H1 (cell line): ENCODE results near the gene IARS2. TPM values are rescaled to one million over a fixed set of nuclear protein-coding genes. Genes with fewer than 3 reads are reported as not detected.

ENCODE experiments used
- CTCF ChIA-PET: fragments of 300-600 bp; sonication (Branson Sonifier 250); formaldehyde crosslinking; loops from one replicate; lab custom pipeline; 2021; ENCODE audit not compliant: partially characterized antibody; lab: Charles Lee
- POLR2A ChIA-PET: fragments of 300-600 bp; sonication (Branson Sonifier 250); formaldehyde crosslinking; loops from one replicate; lab custom pipeline; 2021; ENCODE audit warnings: inconsistent platforms; ENCODE audit not compliant: partially characterized antibody; lab: Charles Lee
- DNase-seq, 2 experiments: peaks; one replicate each; pipeline versions ENCODE4 v3.0.0 to v3.0.0-alpha.2; 2010 to 2022; ENCODE audit warnings: low spot score in 2 of 2, low read depth in 1 of 2, mixed read lengths in 1 of 2
- FAIRE-seq: peaks from 2 replicates; lab custom pipeline; 2011; peaks lifted over from hg19 to GRCh38; lab: Jason Lieb, UNC
- H2AFZ ChIP-seq: 2 replicates; pipeline ENCODE4 v1.8.1; 2012; ENCODE audit warnings: low read length, inconsistent platforms
- H2AK5ac ChIP-seq: 2 replicates; pipeline ENCODE4 v1.6.1; 2013; ENCODE audit warnings: low read depth, low read length
- H2BK120ac ChIP-seq: replicated peaks from 2 replicates; pipeline ENCODE3; 2013; ENCODE audit warnings: low read depth, low read length, inconsistent platforms
- H2BK12ac ChIP-seq: 2 replicates; pipeline ENCODE4 v1.6.1; 2013; ENCODE audit warnings: low read depth, low read length
- H2BK15ac ChIP-seq: 2 replicates; pipeline ENCODE4 v1.6.1; 2013; ENCODE audit warnings: low read length
- H2BK20ac ChIP-seq: 2 replicates; pipeline ENCODE4 v1.6.1; 2013; ENCODE audit warnings: low read length
- H2BK5ac ChIP-seq: 2 replicates; pipeline ENCODE4 v1.6.1; 2013; ENCODE audit warnings: low read depth, low read length
- H3K14ac ChIP-seq: 2 replicates; pipeline ENCODE4 v1.6.1; 2013; ENCODE audit warnings: inconsistent platforms; ENCODE audit not compliant: insufficient read length
- H3K18ac ChIP-seq: 2 replicates; pipeline ENCODE4 v1.6.1; 2013; ENCODE audit warnings: low read length; ENCODE audit errors: extremely low read depth
- H3K23ac ChIP-seq: 2 replicates; pipeline ENCODE4 v1.6.1; 2013; ENCODE audit warnings: inconsistent platforms; ENCODE audit not compliant: insufficient read length
- H3K23me2 ChIP-seq: 2 replicates; pipeline ENCODE4 v1.6.1; 2013; ENCODE audit warnings: low read depth, low read length
- H3K27ac ChIP-seq: 2 replicates; pipeline ENCODE4 v1.6.1; 2011; ENCODE audit warnings: low read depth, low read length, inconsistent platforms
- H3K27me3 ChIP-seq, 4 experiments: replicated peaks in 1 of 4; 1 replicate in 1 of 4; 2 replicates in 3 of 4; pipeline versions ENCODE4 v1.6.1 to v1.8.1; 2011 to 2013; ENCODE audit warnings: low read length in 3 of 4, mild to moderate bottlenecking in 3 of 4, inconsistent platforms in 2 of 4, mixed read lengths in 2 of 4, moderate library complexity in 1 of 4; ENCODE audit not compliant: control insufficient read depth in 3 of 4, insufficient read depth in 3 of 4; ENCODE audit errors: extremely low read depth in 1 of 4
- H3K36me3 ChIP-seq, 4 experiments: 2 replicates each; pipeline versions ENCODE4 v1.6.1 to v1.8.1; 2011 to 2013; ENCODE audit warnings: mild to moderate bottlenecking in 4 of 4, low read length in 3 of 4, moderate library complexity in 2 of 4, control low read depth in 1 of 4, inconsistent platforms in 1 of 4; ENCODE audit not compliant: insufficient read depth in 4 of 4, control insufficient read depth in 2 of 4
- H3K4ac ChIP-seq: replicated peaks from 2 replicates; pipeline ENCODE3; 2013; ENCODE audit warnings: low read length, low read depth, mixed read lengths, inconsistent platforms; ENCODE audit not compliant: insufficient read length
- H3K4me1 ChIP-seq, 4 experiments: replicated peaks in 1 of 4; 1 replicate in 1 of 4; 2 replicates in 3 of 4; pipeline versions ENCODE4 v1.6.1 to v1.8.1; 2011 to 2013; ENCODE audit warnings: low read length in 3 of 4, inconsistent platforms in 2 of 4, mixed read lengths in 1 of 4; ENCODE audit not compliant: insufficient read depth in 4 of 4, control insufficient read depth in 3 of 4
- H3K4me2 ChIP-seq, 2 experiments: 2 replicates each; pipeline versions ENCODE4 v1.6.1 to v1.8.1; 2011 to 2013; ENCODE audit warnings: low read depth in 2 of 2, low read length in 2 of 2, control low read depth in 1 of 2, inconsistent platforms in 1 of 2, mild to moderate bottlenecking in 1 of 2; ENCODE audit not compliant: insufficient read depth in 1 of 2
- H3K4me3 ChIP-seq, 4 experiments: fragments of 200-600, 300-600 bp in 1 of 4; sonication (generic), shearing (Covaris generic), sonication (Bioruptor Twin) in 1 of 4; 2 replicates each; pipeline versions ENCODE4 v1.5.1 to v1.8.1; 2011 to 2016; ENCODE audit warnings: low read length in 4 of 4, low read depth in 3 of 4, control low read depth in 2 of 4, inconsistent platforms in 2 of 4, mild to moderate bottlenecking in 2 of 4, mixed read lengths in 1 of 4, moderate library complexity in 1 of 4; ENCODE audit not compliant: insufficient read depth in 2 of 4; ENCODE audit errors: extremely low read depth in 1 of 4
- H3K56ac ChIP-seq: replicated peaks from 2 replicates; pipeline ENCODE3; 2013; ENCODE audit warnings: low read depth, mild to moderate bottlenecking, mixed read lengths, low read length, inconsistent platforms; ENCODE audit not compliant: insufficient read length
- H3K79me1 ChIP-seq: 2 replicates; pipeline ENCODE4 v1.6.1; 2013; ENCODE audit warnings: low read depth, low read length, control low read depth
- H3K79me2 ChIP-seq, 2 experiments: 2 replicates each; pipeline versions ENCODE4 v1.6.1 to v1.8.1; 2012 to 2013; ENCODE audit warnings: low read length in 2 of 2, mild to moderate bottlenecking in 2 of 2, inconsistent platforms in 1 of 2; ENCODE audit not compliant: insufficient read depth in 2 of 2, control insufficient read depth in 1 of 2
- H3K9ac ChIP-seq, 4 experiments: replicated peaks in 1 of 4; 1 replicate in 1 of 4; 2 replicates in 3 of 4; pipeline versions ENCODE4 v1.6.1 to v1.8.1; 2011 to 2013; ENCODE audit warnings: low read depth in 3 of 4, low read length in 3 of 4, control low read depth in 2 of 4, mild to moderate bottlenecking in 2 of 4, moderate library complexity in 2 of 4, inconsistent platforms in 1 of 4; ENCODE audit errors: extremely low read depth in 1 of 4
- H3K9me3 ChIP-seq, 2 experiments: 2 replicates each; pipeline versions ENCODE4 v1.6.1 to v1.8.1; 2012 to 2013; ENCODE audit warnings: mild to moderate bottlenecking in 2 of 2, moderate library complexity in 2 of 2, control low read depth in 1 of 2, inconsistent platforms in 1 of 2, low read depth in 1 of 2, low read length in 1 of 2, mixed read lengths in 1 of 2; ENCODE audit not compliant: insufficient read depth in 2 of 2
- H4K20me1 ChIP-seq, 2 experiments: replicated peaks in 1 of 2; 2 replicates each; pipeline versions ENCODE3 to v1.8.1; 2011 to 2013; ENCODE audit warnings: inconsistent platforms in 2 of 2, low read length in 2 of 2, mild to moderate bottlenecking in 1 of 2; ENCODE audit not compliant: insufficient read depth in 2 of 2, control insufficient read depth in 1 of 2
- H4K5ac ChIP-seq: 2 replicates; pipeline ENCODE4 v1.6.1; 2013; ENCODE audit warnings: low read length, low read depth, mixed read lengths, inconsistent platforms; ENCODE audit not compliant: insufficient read length
- H4K8ac ChIP-seq: 2 replicates; pipeline ENCODE4 v1.8.0; 2013; ENCODE audit warnings: mild to moderate bottlenecking, moderate library complexity, low read length, inconsistent platforms; ENCODE audit not compliant: insufficient read depth; ENCODE audit errors: extremely low read depth
- H4K91ac ChIP-seq: replicated peaks from 2 replicates; pipeline ENCODE3; 2013; ENCODE audit warnings: low read length, mixed read lengths, inconsistent platforms; ENCODE audit not compliant: insufficient read length
- CBX5 ChIP-seq: fragments of 300-800, 300-1000 bp; sonication (generic); IDR thresholded peaks from 2 replicates; pipeline ENCODE4 v1.7.1; 2016; ENCODE audit warnings: antibody characterized with exemption, low read length, low read depth
- CEBPB ChIP-seq: IDR thresholded peaks from 2 replicates; pipeline ENCODE4 v1.6.1; 2012; ENCODE audit warnings: low read depth, low read length
- HDAC6 ChIP-seq: IDR thresholded peaks from one replicate; pipeline ENCODE4 v1.7.1; 2012; ENCODE audit warnings: low read depth, mild to moderate bottlenecking, inconsistent platforms, low read length, moderate library complexity
- POLR2A ChIP-seq, 2 experiments: IDR thresholded peaks; 1 replicate in 1 of 2; 2 replicates in 1 of 2; pipeline ENCODE4 v1.6.1; 2011; ENCODE audit warnings: low read depth in 2 of 2, low read length in 2 of 2, mild to moderate bottlenecking in 2 of 2; ENCODE audit errors: control extremely low read depth in 1 of 2
- RXRA ChIP-seq: IDR thresholded peaks from 2 replicates; pipeline ENCODE4 v1.6.1; 2011; ENCODE audit warnings: low read depth, mild to moderate bottlenecking, low read length, moderate library complexity; ENCODE audit not compliant: insufficient read depth
- SUZ12 ChIP-seq: fragments of 200-600 bp; sonication (generic); IDR thresholded peaks from 2 replicates; pipeline ENCODE4 v1.6.1; 2012; ENCODE audit warnings: mild to moderate bottlenecking, inconsistent platforms, low read length, moderate library complexity, mixed read lengths
- TCF12 ChIP-seq: IDR thresholded peaks from 2 replicates; pipeline ENCODE4 v1.6.1; 2011; ENCODE audit warnings: low read depth, mild to moderate bottlenecking, low read length
- ZNF274 ChIP-seq: IDR thresholded peaks from 2 replicates; pipeline ENCODE4 v1.7.0; 2012; ENCODE audit warnings: low read length, borderline replicate concordance; ENCODE audit errors: extremely low read depth
- WGBS, 2 experiments: shearing (Covaris generic) in 1 of 2; methylation state at CpG; one replicate each; pipeline versions ENCODE4 v1.1.6 to v1.1.7; 2013 to 2015; ENCODE audit warnings: low lambda C conversion rate in 2 of 2, mixed read lengths in 2 of 2, inconsistent platforms in 1 of 2, low coverage in 1 of 2, missing lambda C conversion rate in 1 of 2; ENCODE audit not compliant: insufficient replicate concordance in 2 of 2, insufficient coverage in 1 of 2, insufficient read length in 1 of 2; ENCODE audit errors: extremely low coverage in 1 of 2, missing lambda C conversion rate in 1 of 2; 5-methylcytosine and 5-hydroxymethylcytosine counted together
- polyA plus RNA-seq, 7 experiments: library from polyadenylated mRNA; depleted of rRNA in 3 of 7; stranded (reverse) in 5 of 7; unstranded in 2 of 7; fragments of >200 nt in 5 of 7; fragments of 200-250 nt in 2 of 7; gene quantifications; 1 replicate in 5 of 7; 2 replicates in 1 of 7; 4 replicates in 1 of 7; pipeline versions ENCODE4 v1.2.1 to v1.2.3, GENCODE V29; 2011 to 2013; ENCODE audit warnings: missing spikeins in 2 of 7, mixed read lengths in 2 of 7
- total RNA-seq: library from RNA; stranded (reverse); fragmentation: NEBNext Ultra II Directional; extraction: Animal tissue kit (Norgen Biotek cat#: 25700); gene quantifications from 2 replicates; pipeline ENCODE4 v1.2.1, GENCODE V29; 2021

The IARS2 gene
- total and polyA plus RNA-seq, 2 of the 8 experiments (the other 6 are each of a cell fraction or from before 2014, with no cell fraction given): 15.0 to 69.8 TPM

- Histone ChIP-seq H3K56ac (no peak overlapping the region), H2AK5ac (no peak overlapping the region), H2BK12ac (no peak overlapping the region), H3K18ac (no peak overlapping the region), H4K8ac (no peak overlapping the region), H3K4me2 (no peak overlapping the region), H4K91ac (no peak overlapping the region), H3K9me3 (no peaks in the 10 kb centered on the region), H3K27ac (no peak overlapping the region), H3K36me3 (peaks cover 0 to 28% (median 9%) of the 10 kb centered on the region in 4 experiments; a peak in 6 of 8 replicates), H2AFZ (no peak overlapping the region), H3K23ac (no peak overlapping the region), H3K9ac (no peak overlapping the region), H3K4me1 (no peaks in the 10 kb centered on the region), H3K23me2 (no peaks in the 10 kb centered on the region; the same call in 1 of the 2 replicates), H2BK5ac (no peak overlapping the region), H3K4ac (no peak overlapping the region), H2BK20ac (no peak overlapping the region), H2BK120ac (no peak overlapping the region), H3K14ac (no peak overlapping the region), H3K27me3 (no peaks in the 10 kb centered on the region), H4K20me1 (peaks cover 0 to 2% of the 10 kb centered on the region in 2 experiments), H4K5ac (no peak overlapping the region), H3K79me1 (no peaks in the 10 kb centered on the region), H3K4me3 (no peak overlapping the region), H3K79me2 (no peaks in the 10 kb centered on the region), H2BK15ac (no peak overlapping the region)
- DNase-seq (no peak), FAIRE-seq (no peak)
- ChIA-PET POLR2A (interaction anchor here (0.8 to 1.0 kb wide), 2 partner anchors 11 to 21 kb away, joined by 3 read pairs; no protein-coding TSS in a partner anchor), CTCF (no interaction called here)
- WGBS, 2 experiments: 94% methylated on average over 1 of the region's 1 CpG; no CpG with 5 or more reads in 1 of the 2 experiments
- TF ChIP-seq RXRA: no peak
- no peak for TF ChIP-seq TCF12
- no peak for TF ChIP-seq CEBPB
- TF ChIP-seq HDAC6: no peak
- no peak for TF ChIP-seq ZNF274
- no peak for TF ChIP-seq SUZ12
- TF ChIP-seq CBX5: no peak
- no peak for TF ChIP-seq POLR2A (IDR thresholded peaks at IDR 0.05; ENCODE audit: control extremely low read depth in 1 of 2, low read depth in 2 of 2, low read length in 2 of 2)
- TF ChIP-seq, all 59 proteins: peak for 0
Observed at GRCh38 chr1:220176540-220176939, 82.6 kb downstream of the IARS2 start.
